Prostate gland (tissue), 2 donors: ENCODE data around the gene ZNF506.

Experiments used
- CTCF ChIP-seq, 4 experiments: fragments of 200-600 bp in 2 of 4; fragments of 450-650 bp in 2 of 4; sonication (generic) in 2 of 4; IDR thresholded peaks; 1 replicate in 3 of 4; 2 replicates in 1 of 4; pipeline ENCODE4 v1.5.1; 2016 to 2019; ENCODE audit warnings: antibody characterized with exemption in 4 of 4, mild to moderate bottlenecking in 2 of 4, moderate library complexity in 2 of 4
- POLR2A ChIP-seq: fragments of 450-650 bp; IDR thresholded peaks from one replicate; pipeline ENCODE4 v1.6.1; 2016; ENCODE audit warnings: antibody characterized with exemption, mild to moderate bottlenecking
- POLR2AphosphoS5 ChIP-seq: sonication (generic); formaldehyde crosslinking; IDR thresholded peaks from one replicate; pipeline ENCODE4 v1.6.1; 2017; ENCODE audit warnings: antibody characterized with exemption

- TF ChIP-seq CTCF (IDR thresholded peaks at IDR 0.05), result no peak
- TF ChIP-seq POLR2A, result no peak
- TF ChIP-seq POLR2AphosphoS5, result no peak
These were observed 45.2 kb upstream of the ZNF506 start for GRCh38 chr19:19866611-19867248.
